Hindlimb muscle (tissue), 1 donor: ENCODE data around the gene EML4. TPM values are rescaled to one million over a fixed set of nuclear protein-coding genes. Genes with fewer than 3 reads are reported as not detected.
"Not testable (repeated sequence)": the region's sequence is repeated elsewhere in the genome, so short reads cannot be mapped to it uniquely, and the experiment has no call there.

Experiments used
- DNase-seq: peaks from one replicate; pipeline ENCODE4 v3.0.0-alpha.2; 2013
- polyA plus RNA-seq: library from polyadenylated mRNA; unstranded; fragments of 120-200 nt; gene quantifications from one replicate; pipeline ENCODE4 v1.2.1, GENCODE V29; 2013; ENCODE audit not compliant: insufficient read length

Gene EML4
- 30.6 TPM for polyA plus RNA-seq

GRCh38 chr2:42169100-42169873, at the start of gene EML4:
Gene EML4, plus strand, starts transcription at chr2:42169353. Its CDS starts 259 bp downstream, at chr2:42169612.
- peak; percentile 93 for DNase-seq

DNA sequence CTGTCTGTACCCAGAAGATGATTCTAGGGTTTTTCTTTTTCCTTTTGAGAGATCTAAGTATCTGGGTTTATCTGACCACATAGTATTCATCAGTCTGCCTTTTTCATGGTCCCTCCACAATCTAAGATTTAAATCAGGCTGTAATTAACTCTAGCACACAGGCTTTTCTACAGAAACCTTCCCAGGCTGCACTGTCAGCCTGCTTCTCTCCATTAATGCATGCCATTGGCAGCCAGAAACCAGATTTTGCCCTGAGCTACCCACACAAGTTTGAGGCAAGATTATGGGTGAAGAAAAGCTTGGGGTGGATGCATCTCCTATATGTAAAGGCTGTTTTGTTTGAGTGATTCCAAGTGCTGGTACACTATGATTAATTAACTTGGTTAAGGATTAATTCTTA, 45.7 kb upstream of the EML4 start:
- DNase-seq, result no peak

DNA sequence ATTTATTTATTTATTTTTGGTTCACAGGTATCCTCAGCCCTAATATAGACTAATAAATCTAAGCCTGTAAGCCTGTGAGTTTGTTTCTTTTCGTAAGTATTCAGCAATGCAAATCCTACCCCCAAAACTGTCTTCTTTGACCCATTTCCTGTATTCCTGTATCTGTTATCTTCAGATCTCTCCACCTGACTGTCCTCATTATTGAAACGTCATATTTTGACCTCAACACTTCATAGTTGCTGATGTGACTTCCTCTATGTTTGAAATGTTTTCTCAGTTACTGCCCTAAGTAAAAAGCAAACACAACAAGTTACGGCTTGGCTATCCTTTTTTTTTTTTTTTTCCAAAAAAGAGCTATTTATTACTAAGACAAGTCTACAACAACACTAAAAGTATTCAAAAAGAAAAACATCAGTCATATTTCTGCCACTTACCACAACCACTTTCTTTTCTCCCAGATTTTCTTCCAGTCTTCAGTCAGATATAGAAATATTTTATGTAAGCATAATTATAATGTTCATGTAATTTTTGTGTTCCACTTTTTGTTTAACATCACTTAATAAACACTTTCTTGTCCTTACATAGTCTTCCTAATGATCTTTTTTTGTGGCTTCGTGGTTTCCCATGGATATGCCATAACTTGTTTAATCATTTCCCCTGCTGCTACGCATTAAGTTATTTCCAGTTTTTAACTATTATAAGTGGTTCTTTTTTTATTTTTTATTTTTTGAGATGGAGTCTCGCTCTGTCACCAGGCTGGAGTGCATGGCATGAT, 45.0 kb upstream of the EML4 start:
- no peak for DNase-seq

GRCh38 chr2:42125841-42126594, 43.1 kb upstream of the EML4 start:
- no peak for DNase-seq

GRCh38 chr2:42126873-42127272, 42.3 kb upstream of the EML4 start:
- not testable (repeated sequence) for DNase-seq

DNA sequence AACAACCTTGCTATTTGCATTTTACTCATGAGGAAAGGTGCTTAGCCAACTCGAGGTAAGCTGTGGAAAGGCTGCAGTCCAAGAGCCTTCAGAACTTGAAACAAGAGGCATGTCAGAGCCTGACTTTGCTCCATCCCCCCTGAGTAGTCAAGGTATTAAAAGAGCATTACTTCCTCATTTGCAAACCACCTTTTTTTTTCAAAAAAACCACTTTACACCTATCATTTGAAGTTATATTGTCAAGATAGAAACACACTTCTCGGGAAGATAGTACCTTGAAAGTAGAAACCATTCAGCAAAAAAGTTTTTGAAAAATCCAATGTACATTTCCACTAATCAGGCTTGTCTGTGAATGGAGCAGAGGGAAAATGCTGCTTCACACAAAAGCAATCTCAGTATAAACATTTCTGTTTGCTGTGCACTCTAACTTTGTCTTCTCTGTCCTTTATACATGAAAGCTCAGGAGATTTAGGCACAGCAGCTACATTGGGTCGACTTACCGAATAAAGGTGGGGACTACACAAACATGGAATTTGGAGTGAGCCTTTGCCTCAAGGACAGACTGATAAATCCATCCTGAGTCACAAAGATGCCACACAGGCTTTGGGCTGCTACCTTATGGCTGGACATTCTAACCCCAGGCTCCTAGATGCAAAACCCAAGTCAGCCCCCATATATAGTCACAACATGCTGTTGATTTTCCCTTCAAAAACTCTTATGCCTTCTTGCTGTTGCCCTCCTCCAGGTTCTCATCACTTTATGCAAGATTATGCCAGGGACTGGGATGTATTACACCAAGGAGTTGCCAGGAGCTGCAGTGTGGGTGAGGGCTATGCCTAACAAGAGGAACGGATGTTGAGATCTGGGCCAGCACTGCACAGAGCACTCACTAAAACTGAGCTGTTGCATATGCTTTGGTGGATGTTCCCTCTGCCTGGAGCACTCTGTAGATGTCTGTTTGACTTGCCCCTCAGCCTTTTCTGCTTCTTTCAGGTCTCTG, 41.4 kb upstream of the EML4 start:
- no peak for DNase-seq

GRCh38 chr2:42128721-42129486, 40.2 kb upstream of the EML4 start:
- no peak for DNase-seq

DNA sequence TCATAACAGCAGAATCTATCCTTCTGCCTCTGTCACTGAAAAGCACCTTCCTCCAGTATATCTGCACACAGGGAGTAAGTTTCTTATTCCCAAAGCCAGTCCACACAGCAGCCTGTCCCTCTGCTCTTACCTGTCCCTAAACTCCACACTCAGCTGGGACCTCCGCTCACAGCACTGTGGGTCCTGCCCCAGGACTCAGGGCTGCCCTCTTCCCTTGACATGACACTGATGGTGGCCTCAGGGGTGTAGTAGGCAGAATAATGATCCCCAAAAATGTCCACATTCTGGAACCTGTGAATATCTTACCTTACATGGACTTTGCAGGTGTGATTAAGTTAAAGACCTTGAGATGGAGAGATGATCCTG, 39.7 kb upstream of the EML4 start:
- DNase-seq, result no peak

DNA sequence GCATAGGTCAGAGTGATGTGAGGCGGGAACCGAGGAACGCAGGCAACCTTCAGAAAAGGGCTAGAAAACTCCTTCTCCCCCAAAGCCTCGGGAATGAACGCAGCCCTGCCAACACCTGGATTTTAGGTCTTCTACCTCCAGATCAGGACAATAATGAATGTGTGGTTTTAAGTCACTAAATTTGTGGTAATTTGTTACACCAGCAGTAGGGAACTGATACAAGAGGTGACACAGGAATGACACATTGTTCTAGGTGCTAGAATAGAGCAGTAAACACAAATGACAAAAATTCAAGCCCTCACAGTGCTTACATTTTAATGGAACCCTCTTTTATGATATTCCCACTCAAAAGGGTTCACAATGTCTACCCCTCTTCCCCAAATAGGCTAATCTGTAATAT, 39.2 kb upstream of the EML4 start:
- no peak for DNase-seq

- DNase-seq, result not testable (repeated sequence)
Observed at GRCh38 chr2:42130858-42131257, 38.3 kb upstream of the EML4 start.

- no peak for DNase-seq
Observed at GRCh38 chr2:42132191-42132965, 36.8 kb upstream of the EML4 start.

GRCh38 chr2:42132966-42133641, 36.0 kb upstream of the EML4 start:
- peak; percentile 86 for DNase-seq

DNA sequence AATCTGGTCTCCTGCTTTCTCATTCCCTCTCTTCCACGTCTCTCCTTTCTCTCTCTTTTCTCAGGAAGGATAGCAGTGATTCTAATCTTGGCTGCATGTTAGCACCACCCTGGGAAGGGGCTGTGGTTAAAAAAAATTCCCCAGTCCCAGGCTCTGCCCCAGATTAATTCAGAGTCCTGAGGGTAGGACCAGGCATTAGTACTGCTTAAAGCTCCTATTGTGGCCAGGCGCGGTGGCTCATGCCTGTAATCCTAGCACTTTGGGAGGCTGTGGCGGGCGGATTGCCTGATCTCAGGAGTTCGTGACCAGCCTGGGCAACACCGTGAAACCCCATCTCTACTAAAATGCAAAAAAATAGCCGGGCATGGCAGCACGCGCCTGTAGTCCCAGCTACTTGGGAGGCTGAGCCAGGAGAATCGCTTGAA, 35.4 kb upstream of the EML4 start:
- no peak for DNase-seq

DNA sequence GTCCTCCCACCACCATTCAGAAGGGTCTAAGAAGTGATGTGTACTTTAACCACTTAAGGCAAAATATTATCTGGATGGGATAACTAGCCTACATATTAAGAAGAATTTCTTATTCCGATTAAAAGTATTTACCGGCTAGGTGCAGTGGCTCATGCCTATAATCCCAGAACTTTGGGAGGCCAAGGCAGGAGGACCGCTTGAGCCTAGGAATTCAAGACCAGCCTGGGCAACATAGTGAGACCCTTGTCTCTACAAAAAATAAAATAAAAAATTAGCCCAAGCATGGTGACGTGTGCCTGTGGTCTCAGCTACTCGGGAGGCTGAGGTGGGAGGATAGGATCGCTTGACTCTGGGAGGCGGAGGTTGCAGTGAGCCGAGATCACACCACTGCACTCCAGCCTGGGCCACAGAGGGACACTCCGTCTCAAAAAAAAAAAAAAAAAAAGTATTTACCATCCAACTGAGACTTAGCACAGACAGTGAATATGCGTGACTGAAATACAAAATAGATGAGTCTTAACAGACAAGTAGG, 34.7 kb upstream of the EML4 start:
- not testable (repeated sequence) for DNase-seq

GRCh38 chr2:42135381-42136312, 33.5 kb upstream of the EML4 start:
- DNase-seq, result no peak

- no peak for DNase-seq
Observed at GRCh38 chr2:42136782-42137124, 32.4 kb upstream of the EML4 start.

- DNase-seq, result no peak
Observed at GRCh38 chr2:42137125-42137841, 31.9 kb upstream of the EML4 start.
